ENCODE measurements around the gene SIRPA. TPM values are rescaled to one million over a fixed set of nuclear protein-coding genes. Genes with fewer than 3 reads are reported as not detected.

SIRPA gene
- total RNA-seq, 2 donors from 2014 or later, result 5.1 to 6.3 TPM

- Histone ChIP-seq H3K27me3 (ENCODE audit: control insufficient read depth, insufficient read depth, low read length, poor library complexity, severe bottlenecking) (no peaks in the 10 kb centered on the region), H3K9me3 (ENCODE audit: control insufficient read depth, low read length) (no peaks in the 10 kb centered on the region), H3K27ac (ENCODE audit: low read depth, low read length) (no peak overlapping the region), H3K9ac (ENCODE audit: extremely low read depth, low read length, poor library complexity, severe bottlenecking) (no peak overlapping the region), H3K4me3 (ENCODE audit: low read length) (no peak overlapping the region), H3K36me3 (ENCODE audit: control insufficient read depth, insufficient read depth, low read length) (no peaks in the 10 kb centered on the region), H3K4me1 (ENCODE audit: control insufficient read depth, insufficient read depth, low read length) (peaks cover 6% of the 10 kb centered on the region)
- no peaks in the 10 kb centered on the region for H3K27me3 Mint-ChIP-seq (ENCODE audit: insufficient read depth)
- no peaks in the 10 kb centered on the region for H3K9me3 Mint-ChIP-seq
- no peak for TF ChIP-seq CTCF (conservative IDR thresholded peaks at IDR 0.05)
- H3K27ac Mint-ChIP-seq, result no peak overlapping the region
- DNase-seq, result no peak
- H3K4me3 Mint-ChIP-seq, result no peak overlapping the region
- H3K36me3 Mint-ChIP-seq (ENCODE audit: low read depth), result no peaks in the 10 kb centered on the region
- 75 to 86% methylated on average over 1 of the region's 1 CpG for WGBS, 2 experiments (ENCODE audit: insufficient coverage in 1 of 2, insufficient read length in 1 of 2)
- peaks cover 16% of the 10 kb centered on the region for H3K4me1 Mint-ChIP-seq
Observed at GRCh38 chr20:1863296-1863695, 31.9 kb upstream of the SIRPA start.

- H3K27ac ChIP-seq (ENCODE audit: low read depth, low read length), result no peak overlapping the region
- no peaks in the 10 kb centered on the region for H3K36me3 ChIP-seq (ENCODE audit: control insufficient read depth, insufficient read depth, low read length)
- no peak overlapping the region for H3K27ac Mint-ChIP-seq
- H3K9me3 Mint-ChIP-seq, result no peaks in the 10 kb centered on the region
- H3K4me3 Mint-ChIP-seq, result no peak overlapping the region
- no peaks in the 10 kb centered on the region for H3K27me3 Mint-ChIP-seq (ENCODE audit: insufficient read depth)
- no peak overlapping the region for H3K9ac ChIP-seq (ENCODE audit: extremely low read depth, low read length, poor library complexity, severe bottlenecking)
- H3K4me1 ChIP-seq (ENCODE audit: control insufficient read depth, insufficient read depth, low read length), result peaks cover 6% of the 10 kb centered on the region
- no peak for TF ChIP-seq CTCF (conservative IDR thresholded peaks at IDR 0.05)
- DNase-seq, result no peak
- no peaks in the 10 kb centered on the region for H3K27me3 ChIP-seq (ENCODE audit: control insufficient read depth, insufficient read depth, low read length, poor library complexity, severe bottlenecking)
- peak overlapping the region; percentile 16 for H3K4me3 ChIP-seq (ENCODE audit: low read length)
- 20 to 49% methylated on average over 2 to 3 of the region's 3 CpGs for WGBS, 2 experiments (ENCODE audit: insufficient coverage in 1 of 2, insufficient read length in 1 of 2)
- peaks cover 16% of the 10 kb centered on the region for H3K4me1 Mint-ChIP-seq
- no peaks in the 10 kb centered on the region for H3K36me3 Mint-ChIP-seq (ENCODE audit: low read depth)
- H3K9me3 ChIP-seq (ENCODE audit: control insufficient read depth, low read length), result no peaks in the 10 kb centered on the region
Observed at GRCh38 chr20:1866834-1867233, 28.4 kb upstream of the SIRPA start.

GRCh38 chr20:1867495-1868260 is 27.5 kb upstream of the SIRPA start:
- WGBS, 2 experiments (ENCODE audit: insufficient coverage in 1 of 2, insufficient read length in 1 of 2), result 62 to 81% methylated on average over 3 of the region's 3 CpGs
- TF ChIP-seq CTCF (conservative IDR thresholded peaks at IDR 0.05), result no peak
- peaks cover 16% of the 10 kb centered on the region for H3K4me1 Mint-ChIP-seq
- H3K9me3 Mint-ChIP-seq, result no peaks in the 10 kb centered on the region
- no peak overlapping the region for H3K4me3 Mint-ChIP-seq
- peaks cover under 1% of the 10 kb centered on the region for H3K27me3 Mint-ChIP-seq (ENCODE audit: insufficient read depth)
- H3K4me3 ChIP-seq (ENCODE audit: low read length), result no peak overlapping the region
- H3K9ac ChIP-seq (ENCODE audit: extremely low read depth, low read length, poor library complexity, severe bottlenecking), result no peak overlapping the region
- no peak overlapping the region for H3K27ac Mint-ChIP-seq
- H3K36me3 ChIP-seq (ENCODE audit: control insufficient read depth, insufficient read depth, low read length), result no peaks in the 10 kb centered on the region
- no peak overlapping the region for H3K27ac ChIP-seq (ENCODE audit: low read depth, low read length)
- H3K36me3 Mint-ChIP-seq (ENCODE audit: low read depth), result no peaks in the 10 kb centered on the region
- peaks cover 6% of the 10 kb centered on the region for H3K4me1 ChIP-seq (ENCODE audit: control insufficient read depth, insufficient read depth, low read length)
- no peak for DNase-seq
- no peaks in the 10 kb centered on the region for H3K9me3 ChIP-seq (ENCODE audit: control insufficient read depth, low read length)
- H3K27me3 ChIP-seq (ENCODE audit: control insufficient read depth, insufficient read depth, low read length, poor library complexity, severe bottlenecking), result no peaks in the 10 kb centered on the region

Data from endodermal cell (in vitro differentiated cells).